ENCODE results near the gene ENOX1. TPM values are rescaled to one million over a fixed set of nuclear protein-coding genes. Genes with fewer than 3 reads are reported as not detected.

Gene ENOX1
- total RNA-seq, 4 donors from 2014 or later: 3.6 to 18.7 (median 5.7) TPM

GRCh38 chr13:43579321-43579720 is 207.5 kb downstream of the ENOX1 start:
- DNase-seq: no peak
- Histone ChIP-seq H3K4me1 (no peaks in the 10 kb centered on the region), H3K36me3 (no peaks in the 10 kb centered on the region), H3K27ac (no peak overlapping the region), H3K9me3 (no peaks in the 10 kb centered on the region), H3K4me3 (no peak overlapping the region), H3K27me3 (no peaks in the 10 kb centered on the region)
- TF ChIP-seq CTCF (IDR thresholded peaks at IDR 0.05) (no peak), POLR2A (IDR thresholded peaks at IDR 0.05) (no peak)
- intact Hi-C loops (cut with DNase I; ENCODE audit: low total_unique reads): no loop called here

GRCh38 chr13:43574605-43575004 is 212.2 kb downstream of the ENOX1 start:
- Histone ChIP-seq H3K4me3 (no peak overlapping the region), H3K27ac (no peak overlapping the region), H3K9me3 (no peaks in the 10 kb centered on the region), H3K36me3 (no peaks in the 10 kb centered on the region), H3K4me1 (no peaks in the 10 kb centered on the region), H3K27me3 (no peaks in the 10 kb centered on the region)
- no peak for DNase-seq
- TF ChIP-seq POLR2A (IDR thresholded peaks at IDR 0.05) (no peak), CTCF (IDR thresholded peaks at IDR 0.05) (no peak)
- intact Hi-C loops (cut with DNase I; ENCODE audit: low total_unique reads): no loop called here

- H3K4me1 ChIP-seq: no peaks in the 10 kb centered on the region
- H3K9me3 ChIP-seq: no peaks in the 10 kb centered on the region
- no peaks in the 10 kb centered on the region for H3K36me3 ChIP-seq
- no peak overlapping the region for H3K27ac ChIP-seq
- no peak for TF ChIP-seq POLR2A (IDR thresholded peaks at IDR 0.05)
- TF ChIP-seq CTCF (IDR thresholded peaks at IDR 0.05): no peak
- DNase-seq: no peak
- no peak overlapping the region for H3K4me3 ChIP-seq
- no peaks in the 10 kb centered on the region for H3K27me3 ChIP-seq
- intact Hi-C loops (cut with DNase I; ENCODE audit: low total_unique reads): no loop called here
Measured at GRCh38 chr13:43573802-43574514, 212.8 kb downstream of the ENOX1 start.

- H3K9me3 ChIP-seq: no peaks in the 10 kb centered on the region
- H3K4me1 ChIP-seq: no peaks in the 10 kb centered on the region
- no peak overlapping the region for H3K4me3 ChIP-seq
- no peak overlapping the region for H3K27ac ChIP-seq
- H3K27me3 ChIP-seq: no peaks in the 10 kb centered on the region
- H3K36me3 ChIP-seq: no peaks in the 10 kb centered on the region
- no peak for TF ChIP-seq CTCF (IDR thresholded peaks at IDR 0.05)
- no peak for TF ChIP-seq POLR2A (IDR thresholded peaks at IDR 0.05)
- DNase-seq: no peak
- intact Hi-C loops (cut with DNase I; ENCODE audit: low total_unique reads): no loop called here
Measured at GRCh38 chr13:43573361-43573740, 213.4 kb downstream of the ENOX1 start.

GRCh38 chr13:43572656-43573360 is 214.0 kb downstream of the ENOX1 start:
- intact Hi-C loops (cut with DNase I; ENCODE audit: low total_unique reads): no loop called here
- Histone ChIP-seq H3K27me3 (no peaks in the 10 kb centered on the region), H3K4me1 (no peaks in the 10 kb centered on the region), H3K4me3 (no peak overlapping the region), H3K36me3 (no peaks in the 10 kb centered on the region), H3K9me3 (no peaks in the 10 kb centered on the region), H3K27ac (no peak overlapping the region)
- DNase-seq: no peak
- TF ChIP-seq POLR2A (IDR thresholded peaks at IDR 0.05): no peak
